ENCODE measurements around the gene TRIM31.

The TRIM31 gene

GRCh38 chr6:30113003-30113759 lies at the start of gene TRIM31:
TRIM31 (minus strand) TSS chr6:30113090; CDS start chr6:30112805, 285 bp downstream.
- no peak within 1 kb of the TSS for H3K4me3 ChIP-seq (ENCODE audit: low read length)
- no peak for TF ChIP-seq CTCF (conservative IDR thresholded peaks at IDR 0.05; ENCODE audit: low read length)
- DNase-seq (ENCODE audit: low read depth): no peak

- no peak overlapping the region for H3K4me3 ChIP-seq (ENCODE audit: low read length)
- no peak for DNase-seq (ENCODE audit: low read depth)
- TF ChIP-seq CTCF (conservative IDR thresholded peaks at IDR 0.05; ENCODE audit: low read length): no peak
Measured at GRCh38 chr6:30162265-30163089, 49.6 kb upstream of the TRIM31 start.

GRCh38 chr6:30160785-30161531 lies 48.1 kb upstream of the TRIM31 start, which contains the start of gene TRIM10:
TRIM10 (minus strand) TSS chr6:30161211; CDS start chr6:30160858, 353 bp downstream.
- no peak within 1 kb of the TSS for H3K4me3 ChIP-seq (ENCODE audit: low read length)
- no peak for TF ChIP-seq CTCF (conservative IDR thresholded peaks at IDR 0.05; ENCODE audit: low read length)
- no peak for DNase-seq (ENCODE audit: low read depth)

- TF ChIP-seq CTCF (conservative IDR thresholded peaks at IDR 0.05; ENCODE audit: low read length): no peak
- no peak overlapping the region for H3K4me3 ChIP-seq (ENCODE audit: low read length)
- DNase-seq (ENCODE audit: low read depth): no peak
Measured at GRCh38 chr6:30160008-30160784, 47.3 kb upstream of the TRIM31 start.

GRCh38 chr6:30158475-30159040 lies 45.7 kb upstream of the TRIM31 start:
- H3K4me3 ChIP-seq (ENCODE audit: low read length): no peak overlapping the region
- no peak for TF ChIP-seq CTCF (conservative IDR thresholded peaks at IDR 0.05; ENCODE audit: low read length)
- no peak for DNase-seq (ENCODE audit: low read depth)

- DNase-seq (ENCODE audit: low read depth): no peak
- H3K4me3 ChIP-seq (ENCODE audit: low read length): no peak overlapping the region
- no peak for TF ChIP-seq CTCF (conservative IDR thresholded peaks at IDR 0.05; ENCODE audit: low read length)
Measured at GRCh38 chr6:30157999-30158398, 45.1 kb upstream of the TRIM31 start.

Measured in AG10803 (cell line).